BLaER1 treated with 17β-estradiol and CSF1 and Interleukin-3, amounts not matched to agents 10 nM and 100 nM (cell line): ENCODE data around the gene LZTS3.
"Not testable (repeated sequence)": the region's sequence is repeated elsewhere in the genome, so short reads cannot be mapped to it uniquely, and the experiment has no call there.

Source experiments
- H3K27ac ChIP-seq, 11 experiments: shearing (Covaris generic); formaldehyde crosslinking; 2 replicates each; pipeline ENCODE4 v1.8.1; 2022
- H3K27me3 ChIP-seq, 11 experiments: shearing (Covaris generic); formaldehyde crosslinking; 2 replicates each; pipeline ENCODE4 v1.8.1; 2022
- H3K36me3 ChIP-seq, 11 experiments: shearing (Covaris generic); formaldehyde crosslinking; 2 replicates each; pipeline ENCODE4 v1.8.1; 2022
- H3K4me1 ChIP-seq, 10 experiments: shearing (Covaris generic); formaldehyde crosslinking; 2 replicates each; pipeline ENCODE4 v1.8.1; 2022
- H3K4me2 ChIP-seq, 11 experiments: shearing (Covaris generic); formaldehyde crosslinking; 2 replicates each; pipeline ENCODE4 v1.8.1; 2022
- H3K4me3 ChIP-seq, 10 experiments: shearing (Covaris generic); formaldehyde crosslinking; 2 replicates each; pipeline ENCODE4 v1.8.1; 2022
- H3K9ac ChIP-seq, 11 experiments: shearing (Covaris generic); formaldehyde crosslinking; 2 replicates each; pipeline ENCODE4 v1.8.1; 2022
- H3K9me3 ChIP-seq, 11 experiments: shearing (Covaris generic); formaldehyde crosslinking; replicated peaks in 1 of 11; 2 replicates each; pipeline ENCODE4 v1.8.1; 2022
- H4K20me1 ChIP-seq, 11 experiments: shearing (Covaris generic); formaldehyde crosslinking; 2 replicates each; pipeline ENCODE4 v1.8.1; 2022
- Cebpa-rat ChIP-seq, 11 experiments: shearing (Covaris generic); IDR thresholded peaks; 2 replicates each; pipeline ENCODE4 v1.8.1; 2022

Gene LZTS3

DNA sequence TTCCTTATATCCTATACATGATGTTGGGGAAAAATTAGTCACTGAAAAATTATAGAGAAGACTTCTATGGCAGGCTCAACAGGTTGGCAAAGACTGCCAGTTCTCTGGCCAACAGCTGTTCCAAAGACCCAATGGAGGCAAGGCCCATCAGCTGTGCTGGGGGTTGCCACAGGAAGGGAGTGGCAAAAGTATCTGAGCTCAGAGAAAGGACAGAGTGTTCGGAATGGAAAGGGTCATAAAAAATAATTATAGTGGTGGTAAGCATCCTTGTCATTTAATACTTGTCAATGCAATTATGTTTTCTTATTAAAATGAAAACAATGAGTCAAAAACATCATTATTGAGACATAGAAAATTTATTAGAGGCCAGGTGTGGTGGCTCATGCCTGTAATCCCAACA is 49.8 kb downstream of the LZTS3 start:
- no peak overlapping the region for H3K9ac ChIP-seq
- H3K27ac ChIP-seq: no peak overlapping the region
- H3K9me3 ChIP-seq: peaks cover 52 to 64% (median 60%) of the 10 kb centered on the region in 11 experiments
- no peaks in the 10 kb centered on the region for H3K27me3 ChIP-seq
- H3K4me3 ChIP-seq: peak overlapping the region in 2 of 10 experiments; percentile 24 to 51; a peak in 1 of 20 replicates
- H4K20me1 ChIP-seq: peaks cover 0 to 11% (median 0%) of the 10 kb centered on the region in 11 experiments; a peak in 8 of 22 replicates
- H3K4me2 ChIP-seq: no peak overlapping the region
- TF ChIP-seq Cebpa-rat (IDR thresholded peaks at IDR 0.05): no peak
- peaks cover 51 to 95% (median 76%) of the 10 kb centered on the region in 11 experiments for H3K36me3 ChIP-seq
- H3K4me1 ChIP-seq: peaks cover 2 to 22% (median 18%) of the 10 kb centered on the region in 10 experiments; a peak in 19 of 20 replicates

DNA sequence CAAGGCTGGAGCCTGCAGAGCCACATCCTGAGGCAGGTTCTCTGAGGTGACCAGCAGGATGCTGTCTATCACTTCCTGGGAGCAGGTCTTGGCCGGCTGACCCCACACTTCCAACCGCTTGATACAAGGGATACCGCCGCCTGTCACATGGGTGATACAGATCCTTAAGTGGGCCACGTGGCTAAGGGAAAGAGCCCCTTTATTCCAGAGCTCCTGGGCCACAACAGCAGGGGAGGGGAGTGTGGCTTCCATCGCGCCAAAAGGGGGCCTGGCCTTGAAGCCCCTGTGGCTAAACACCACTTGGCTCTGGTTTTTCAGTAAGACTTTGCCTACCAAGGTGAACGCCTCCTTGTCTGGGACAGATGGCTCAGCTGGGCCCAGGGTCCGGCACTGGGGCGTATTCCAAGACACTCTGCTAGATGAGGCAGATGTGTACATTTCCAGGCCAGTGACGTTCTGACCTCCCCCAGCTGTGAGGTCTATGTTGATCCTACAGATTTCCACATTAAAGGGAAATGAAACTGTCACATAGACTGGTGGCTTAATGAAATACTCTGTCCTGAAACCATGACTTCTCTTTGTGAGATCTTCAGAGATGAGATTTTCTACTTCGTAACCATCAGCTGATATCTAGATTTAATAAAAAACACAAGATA is 51.3 kb downstream of the LZTS3 start:
- peak overlapping the region in 4 of 11 experiments; percentile 24 to 65 (median 46); a peak in 7 of 22 replicates for H3K4me2 ChIP-seq
- H4K20me1 ChIP-seq: peaks cover 0 to 8% (median 0%) of the 10 kb centered on the region in 11 experiments; a peak in 4 of 22 replicates
- no peaks in the 10 kb centered on the region for H3K27me3 ChIP-seq
- no peak for TF ChIP-seq Cebpa-rat (IDR thresholded peaks at IDR 0.05)
- no peak overlapping the region for H3K4me3 ChIP-seq
- H3K9me3 ChIP-seq: peaks cover 47 to 57% (median 55%) of the 10 kb centered on the region in 11 experiments
- peak overlapping the region in 7 of 11 experiments; percentile 2 to 65 (median 46); a peak in 12 of 22 replicates for H3K27ac ChIP-seq
- peaks cover 51 to 81% (median 67%) of the 10 kb centered on the region in 11 experiments for H3K36me3 ChIP-seq
- peaks cover 7 to 35% (median 29%) of the 10 kb centered on the region in 10 experiments for H3K4me1 ChIP-seq
- no peak overlapping the region for H3K9ac ChIP-seq

DNA sequence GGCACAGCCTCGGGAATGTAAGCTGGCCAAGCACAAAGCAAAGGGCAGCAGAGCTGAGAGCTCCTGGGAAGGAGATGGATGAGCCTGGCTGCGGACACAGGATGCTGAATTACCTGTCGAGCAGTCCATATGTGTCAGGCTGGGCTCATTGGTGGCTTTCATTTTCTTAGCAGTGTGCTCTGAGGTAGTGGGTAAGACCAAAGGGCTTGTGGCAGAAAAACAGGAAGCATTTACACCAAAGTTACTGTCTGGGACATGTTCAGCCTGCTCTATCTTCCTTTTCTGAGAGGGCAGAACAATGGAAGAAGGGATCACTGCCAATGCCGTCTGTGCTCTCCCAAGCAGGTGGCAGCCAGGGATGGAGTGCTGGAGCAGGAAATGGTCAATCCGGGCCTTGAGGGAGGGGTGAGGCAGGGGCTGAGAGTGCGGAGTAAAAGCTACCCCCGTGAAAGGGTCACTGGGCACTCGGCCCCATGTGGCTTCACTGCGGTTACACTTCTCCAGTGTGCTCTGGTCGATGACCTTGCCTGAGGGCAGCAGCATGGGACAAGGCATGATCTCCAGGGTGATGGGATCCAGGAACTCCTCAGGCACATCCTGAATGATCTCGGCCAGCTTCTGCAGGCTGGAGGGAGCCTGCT is 52.0 kb downstream of the LZTS3 start:
- H3K27me3 ChIP-seq: no peaks in the 10 kb centered on the region
- TF ChIP-seq Cebpa-rat (IDR thresholded peaks at IDR 0.05): no peak
- peaks cover 7 to 37% (median 29%) of the 10 kb centered on the region in 10 experiments for H3K4me1 ChIP-seq
- H3K9ac ChIP-seq: peak overlapping the region in 4 of 11 experiments; percentile 8 to 42 (median 15); a peak in 1 of 22 replicates
- peak overlapping the region in 8 of 11 experiments; percentile 2 to 65 (median 46); a peak in 14 of 22 replicates for H3K27ac ChIP-seq
- H3K36me3 ChIP-seq: peaks cover 51 to 75% (median 68%) of the 10 kb centered on the region in 11 experiments
- no peak overlapping the region for H3K4me3 ChIP-seq
- peaks cover 41 to 50% (median 48%) of the 10 kb centered on the region in 11 experiments for H3K9me3 ChIP-seq
- H4K20me1 ChIP-seq: peaks cover 0 to 15% (median 0%) of the 10 kb centered on the region in 11 experiments; a peak in 4 of 22 replicates
- peak overlapping the region in 7 of 11 experiments; percentile 5 to 65 (median 24); a peak in 10 of 22 replicates for H3K4me2 ChIP-seq

- Histone ChIP-seq H3K9me3 (peaks cover 21 to 27% (median 25%) of the 10 kb centered on the region in 11 experiments), H3K9ac (no peak overlapping the region), H3K27ac (no peak overlapping the region), H3K36me3 (peaks cover 33 to 67% (median 54%) of the 10 kb centered on the region in 11 experiments), H3K4me3 (no peak overlapping the region), H3K4me2 (peak overlapping the region in 3 of 11 experiments; percentile 45 to 61 (median 48); a peak in 1 of 22 replicates), H3K4me1 (peaks cover 7 to 58% (median 30%) of the 10 kb centered on the region in 10 experiments), H3K27me3 (no peaks in the 10 kb centered on the region), H4K20me1 (peaks cover 0 to 30% (median 0%) of the 10 kb centered on the region in 11 experiments; a peak in 7 of 22 replicates)
- TF ChIP-seq Cebpa-rat (IDR thresholded peaks at IDR 0.05): no peak
These were observed 54.3 kb downstream of the LZTS3 start for GRCh38 chr20:3119044-3119443.

DNA sequence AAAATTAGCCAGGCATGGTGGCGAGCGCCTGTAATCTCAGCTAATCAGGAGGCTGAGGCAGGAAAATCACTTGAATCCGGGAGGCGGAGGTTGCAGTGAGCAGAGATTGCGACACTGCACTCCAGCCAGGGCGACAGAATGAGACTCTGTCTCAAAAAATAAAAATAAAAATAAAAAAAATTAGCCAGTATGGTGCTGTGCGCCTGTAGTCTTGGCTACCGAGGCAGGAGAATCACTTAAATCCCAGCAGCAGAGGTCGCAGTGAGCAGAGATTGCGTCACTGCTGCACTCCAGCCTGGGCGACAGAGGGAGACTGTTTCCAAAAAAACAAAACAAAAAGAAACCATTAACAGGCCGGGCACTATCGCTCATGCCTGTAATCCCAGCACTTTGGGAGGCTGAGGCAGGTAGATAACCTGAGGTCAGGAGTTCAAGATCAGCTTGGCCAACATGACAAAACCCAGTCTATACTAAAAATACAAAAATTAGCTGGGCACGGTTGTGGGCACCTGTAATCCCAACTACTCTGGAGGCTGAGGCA is 55.4 kb downstream of the LZTS3 start:
- H3K4me1 ChIP-seq: peaks cover 12 to 69% (median 42%) of the 10 kb centered on the region in 10 experiments
- H3K9ac ChIP-seq: peak overlapping the region in 4 of 11 experiments; percentile 29 to 54 (median 35); a peak in 6 of 22 replicates
- peak in 10 of 11 experiments; percentile 65 to 97 (median 92); a peak in 18 of 22 replicates for TF ChIP-seq Cebpa-rat (IDR thresholded peaks at IDR 0.05)
- H4K20me1 ChIP-seq: peaks cover 0 to 35% (median 0%) of the 10 kb centered on the region in 11 experiments; a peak in 7 of 22 replicates
- peaks cover 22 to 63% (median 50%) of the 10 kb centered on the region in 11 experiments for H3K36me3 ChIP-seq
- H3K27me3 ChIP-seq, H3K4me3 ChIP-seq: not testable (repeated sequence)
- peak overlapping the region; percentile 24 to 72 (median 58); a peak in 21 of 22 replicates for H3K4me2 ChIP-seq
- H3K27ac ChIP-seq: peak overlapping the region in 4 of 11 experiments; percentile 38 to 61 (median 50); a peak in 5 of 22 replicates
- H3K9me3 ChIP-seq: peaks cover 10 to 16% (median 14%) of the 10 kb centered on the region in 11 experiments

DNA sequence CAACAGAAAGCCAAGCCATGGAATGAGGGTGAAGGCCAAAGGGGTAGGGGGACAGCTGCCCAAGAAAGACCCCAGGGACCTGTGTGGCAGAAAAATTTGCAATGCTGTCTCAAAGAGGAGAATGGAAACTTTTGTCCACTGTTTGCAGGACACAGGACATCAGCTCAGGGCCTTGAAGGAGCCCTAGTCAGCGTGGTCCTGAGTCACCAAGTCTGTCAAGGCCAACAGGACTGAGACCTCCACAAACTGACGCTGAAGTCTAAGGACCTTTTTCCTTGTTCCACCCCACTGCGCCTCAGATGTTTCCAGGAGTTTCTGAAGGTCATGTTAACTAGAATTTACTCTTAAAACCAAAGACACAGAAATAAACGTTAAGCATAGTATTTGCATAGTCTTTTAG is 57.0 kb downstream of the LZTS3 start:
- Histone ChIP-seq H3K4me1 (peaks cover 17 to 75% (median 47%) of the 10 kb centered on the region in 10 experiments), H4K20me1 (peaks cover 0 to 35% (median 0%) of the 10 kb centered on the region in 11 experiments; a peak in 7 of 22 replicates), H3K4me2 (no peak overlapping the region), H3K9me3 (no peaks in the 10 kb centered on the region), H3K9ac (peak overlapping the region in 1 of 11 experiments; percentile 22; a peak in 1 of 22 replicates), H3K36me3 (peaks cover 6 to 52% (median 34%) of the 10 kb centered on the region in 11 experiments; a peak in 21 of 22 replicates), H3K27me3 (no peaks in the 10 kb centered on the region), H3K27ac (peak overlapping the region in 2 of 11 experiments; percentile 5 to 7; a peak in 1 of 22 replicates), H3K4me3 (no peak overlapping the region)
- no peak for TF ChIP-seq Cebpa-rat (IDR thresholded peaks at IDR 0.05)

GRCh38 chr20:3115190-3116107 is 57.9 kb downstream of the LZTS3 start:
- Histone ChIP-seq H3K9me3 (no peaks in the 10 kb centered on the region), H3K4me1 (peaks cover 17 to 78% (median 45%) of the 10 kb centered on the region in 10 experiments), H4K20me1 (peaks cover 0 to 30% (median 0%) of the 10 kb centered on the region in 11 experiments; a peak in 7 of 22 replicates), H3K4me3 (no peak overlapping the region), H3K4me2 (peak overlapping the region in 5 of 11 experiments; percentile 15 to 85 (median 32); a peak in 7 of 22 replicates), H3K27me3 (no peaks in the 10 kb centered on the region), H3K27ac (peak overlapping the region in 8 of 11 experiments; percentile 34 to 78 (median 54); a peak in 11 of 22 replicates), H3K36me3 (peaks cover 0 to 52% (median 26%) of the 10 kb centered on the region in 11 experiments; a peak in 19 of 22 replicates), H3K9ac (peak overlapping the region in 1 of 11 experiments; percentile 29; a peak in 3 of 22 replicates)
- no peak for TF ChIP-seq Cebpa-rat (IDR thresholded peaks at IDR 0.05)
